Right forelimb (tissue), 1 donor: Measurements from ENCODE around the gene CKS1B.

Experiments used
- DNase-seq: peaks from one replicate; pipeline ENCODE4 v3.0.0-alpha.2; 2018

The CKS1B gene

DNA sequence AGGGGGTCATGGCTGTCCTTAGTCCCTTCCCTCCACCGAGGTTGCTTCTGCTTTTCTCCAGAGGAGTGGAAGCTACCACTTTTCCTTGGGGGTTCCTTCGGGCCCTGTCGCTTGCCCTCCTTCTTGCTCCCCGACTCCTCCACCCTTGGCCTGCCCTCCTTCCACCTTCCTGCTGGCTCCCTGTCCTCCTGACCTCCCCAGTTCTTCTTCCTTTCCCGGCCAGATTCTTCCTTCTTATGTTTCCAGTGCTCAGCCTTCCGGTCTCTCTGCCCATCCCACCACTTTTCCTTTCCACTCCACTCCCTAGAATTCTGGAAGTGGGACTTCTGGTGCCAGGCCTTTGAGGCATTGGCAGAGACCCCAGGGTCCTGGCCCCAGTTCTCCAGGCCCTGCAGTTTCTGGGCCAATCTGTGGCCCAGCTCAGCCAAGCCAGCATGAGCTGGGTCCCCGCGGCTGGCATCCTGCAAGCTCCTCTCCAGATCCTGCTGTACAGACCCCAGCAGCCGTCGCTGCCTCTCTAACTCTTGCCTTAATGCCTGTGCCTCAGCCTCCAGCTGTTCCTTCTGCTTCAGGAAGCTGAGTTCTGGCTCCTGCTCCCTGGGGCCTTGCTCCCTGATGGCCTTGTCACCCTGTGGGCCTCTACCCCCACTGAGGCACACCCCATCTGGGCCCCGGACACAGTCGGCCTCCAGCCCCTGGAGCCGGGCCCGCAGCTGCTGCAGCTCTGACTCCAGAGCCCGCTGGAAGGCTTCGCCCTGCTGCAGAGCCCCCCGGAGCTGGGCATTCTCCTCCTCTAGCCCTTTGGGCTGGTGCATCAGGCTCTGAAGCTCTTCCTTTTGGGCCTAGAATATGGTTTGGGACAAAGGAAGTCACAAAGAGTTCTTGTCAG, 28.3 kb upstream of the CKS1B start:
- DNase-seq = no peak

- no peak for DNase-seq
Observed at GRCh38 chr1:154948079-154948478, 26.4 kb upstream of the CKS1B start.

DNA sequence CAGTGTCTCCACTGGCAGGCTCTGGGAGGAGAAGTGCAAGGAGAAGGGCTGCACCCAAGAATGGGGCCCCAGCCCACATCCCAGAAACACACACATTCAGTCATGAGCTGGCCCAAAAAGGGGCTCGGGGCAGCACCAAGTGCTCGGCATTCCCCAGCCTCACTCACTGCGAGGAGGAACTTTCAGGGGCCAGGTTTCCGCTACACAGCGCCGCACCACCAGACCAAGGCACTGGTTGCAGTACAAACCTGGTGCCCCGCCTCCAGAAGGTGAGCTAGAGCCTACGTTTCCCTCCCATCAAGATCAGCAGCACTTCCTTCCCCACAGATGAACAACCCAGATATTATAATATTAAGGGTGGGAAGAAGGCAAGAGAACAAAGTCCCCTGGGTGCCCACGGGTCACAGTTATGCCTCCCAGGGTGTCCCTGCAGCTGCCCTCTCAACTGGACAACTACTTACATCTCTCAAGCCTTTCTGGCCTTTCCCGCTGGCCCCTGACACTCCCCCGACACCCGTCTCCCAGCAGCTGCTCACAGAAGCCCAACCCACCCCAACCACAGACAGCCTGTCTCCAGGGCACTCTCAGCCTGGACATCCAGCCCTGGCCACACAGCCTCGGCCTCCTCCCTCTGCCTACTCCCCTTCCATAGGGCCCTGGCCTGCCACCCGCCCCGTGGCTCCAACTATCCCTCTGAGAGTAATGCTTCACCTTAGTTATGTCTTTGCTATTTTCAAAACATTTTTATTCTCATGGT, 22.4 kb upstream of the CKS1B start:
- no peak for DNase-seq

GRCh38 chr1:154952664-154953063, 21.8 kb upstream of the CKS1B start:
- no peak for DNase-seq

- no peak for DNase-seq
Observed at GRCh38 chr1:154953611-154954038, 20.9 kb upstream of the CKS1B start.

GRCh38 chr1:154954541-154954940, 19.9 kb upstream of the CKS1B start:
- DNase-seq = no peak

- DNase-seq = no peak
Observed at GRCh38 chr1:154955039-154955717, 19.3 kb upstream of the CKS1B start.

DNA sequence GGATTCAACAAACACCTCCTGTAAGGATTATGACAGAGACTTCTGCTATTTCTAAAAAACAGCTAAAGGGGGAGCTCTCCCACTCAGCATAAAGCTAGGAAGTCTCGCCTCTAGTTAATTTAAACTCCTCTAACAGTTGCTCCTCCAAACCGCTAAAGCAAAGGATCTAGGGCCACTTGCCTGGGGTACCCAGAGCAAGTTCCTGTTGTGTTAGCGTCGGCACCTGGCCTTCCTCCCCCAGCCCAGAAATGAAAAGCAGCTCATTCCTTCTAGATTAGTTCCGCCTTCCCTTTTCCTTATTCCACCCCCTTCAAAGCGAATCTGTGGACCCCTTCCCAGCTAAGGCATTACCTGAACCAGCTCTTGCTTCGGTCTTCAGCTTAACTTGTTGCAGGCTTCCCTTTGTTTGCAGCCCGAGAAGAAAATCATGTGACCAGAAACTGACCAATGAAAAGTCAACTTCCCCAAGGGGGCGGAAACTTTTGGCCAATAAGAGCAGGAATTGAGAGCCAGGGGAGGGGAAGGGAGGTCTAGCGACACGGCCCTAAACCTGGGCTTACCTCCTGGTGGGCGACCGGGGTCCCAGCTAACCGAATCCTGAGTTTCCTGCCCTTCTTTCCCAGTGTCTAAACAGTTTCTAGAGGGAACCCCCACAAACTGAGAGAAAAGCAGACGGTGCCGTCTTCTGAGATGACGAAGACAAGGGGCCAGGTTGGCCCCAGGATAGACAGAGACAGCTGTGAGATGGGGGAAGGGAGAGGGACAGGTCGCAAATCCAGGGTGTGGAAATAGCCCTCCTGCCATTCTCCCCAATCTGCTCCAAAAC, 18.6 kb upstream of the CKS1B start, which contains the start of gene PBXIP1:
Gene PBXIP1 (minus strand): TSS at position 382 of the 826 bp plus-strand sequence. CDS start 2,378 bp downstream, outside the sequence.
- DNase-seq = peak; percentile 89

DNA sequence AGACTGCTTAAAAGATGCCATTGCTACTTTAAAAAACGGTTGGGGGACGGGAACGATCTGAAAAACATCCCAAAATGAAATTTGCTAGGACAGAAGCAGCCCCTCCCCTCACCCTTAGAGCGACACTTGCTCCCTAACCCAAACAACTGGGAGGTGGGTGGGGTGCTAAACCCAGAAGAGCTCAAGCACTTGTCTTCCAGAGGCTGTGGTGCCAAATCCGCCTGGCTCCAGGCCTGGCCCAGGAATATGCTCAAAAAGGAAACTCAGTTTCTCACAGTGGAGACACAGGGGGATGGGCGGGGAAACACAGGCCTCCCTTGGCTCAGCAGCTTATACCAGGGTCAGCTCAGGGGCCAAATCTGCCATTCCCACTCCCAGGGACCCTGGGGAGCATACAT, 17.9 kb upstream of the CKS1B start:
- DNase-seq = peak; percentile 63

GRCh38 chr1:154957091-154957657, 17.3 kb upstream of the CKS1B start:
- no peak for DNase-seq

GRCh38 chr1:154958036-154958435, 16.4 kb upstream of the CKS1B start:
- DNase-seq = no peak

GRCh38 chr1:154958681-154959425, 15.6 kb upstream of the CKS1B start:
- no peak for DNase-seq

- DNase-seq = no peak
Observed at GRCh38 chr1:154959426-154959780, 15.1 kb upstream of the CKS1B start.

DNA sequence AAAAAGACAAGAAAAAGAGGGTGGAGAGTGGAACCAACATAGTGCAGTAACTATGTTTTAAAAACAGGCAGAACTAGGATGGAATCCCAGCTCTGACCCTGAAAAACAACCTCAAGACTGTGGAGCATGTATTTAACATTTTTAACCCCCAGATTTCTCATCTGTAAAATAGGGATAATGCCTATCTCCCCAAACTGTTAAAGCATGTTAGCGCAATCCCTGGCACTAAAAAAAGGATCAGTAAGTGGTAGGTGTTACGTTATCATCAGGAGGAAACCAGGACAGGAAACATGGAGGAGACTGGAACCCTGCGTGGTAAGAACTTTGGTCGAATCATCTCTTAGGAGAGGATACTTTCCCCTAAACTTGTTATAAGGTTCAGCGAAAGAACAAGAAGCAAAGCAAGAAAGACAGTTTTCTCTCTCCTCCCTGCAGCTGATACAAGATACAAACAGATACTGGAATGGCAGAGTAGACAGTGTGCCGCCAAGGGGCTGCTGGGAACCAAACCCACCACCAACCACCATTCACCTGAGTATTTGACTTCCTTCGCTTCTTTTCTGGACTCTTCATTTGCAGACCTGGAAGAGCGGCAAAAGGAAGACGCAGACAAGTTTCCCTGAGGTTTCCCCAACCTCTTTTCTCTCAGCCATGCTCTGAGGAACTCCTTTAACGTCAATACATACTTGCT, 13.9 kb upstream of the CKS1B start:
- no peak for DNase-seq

DNA sequence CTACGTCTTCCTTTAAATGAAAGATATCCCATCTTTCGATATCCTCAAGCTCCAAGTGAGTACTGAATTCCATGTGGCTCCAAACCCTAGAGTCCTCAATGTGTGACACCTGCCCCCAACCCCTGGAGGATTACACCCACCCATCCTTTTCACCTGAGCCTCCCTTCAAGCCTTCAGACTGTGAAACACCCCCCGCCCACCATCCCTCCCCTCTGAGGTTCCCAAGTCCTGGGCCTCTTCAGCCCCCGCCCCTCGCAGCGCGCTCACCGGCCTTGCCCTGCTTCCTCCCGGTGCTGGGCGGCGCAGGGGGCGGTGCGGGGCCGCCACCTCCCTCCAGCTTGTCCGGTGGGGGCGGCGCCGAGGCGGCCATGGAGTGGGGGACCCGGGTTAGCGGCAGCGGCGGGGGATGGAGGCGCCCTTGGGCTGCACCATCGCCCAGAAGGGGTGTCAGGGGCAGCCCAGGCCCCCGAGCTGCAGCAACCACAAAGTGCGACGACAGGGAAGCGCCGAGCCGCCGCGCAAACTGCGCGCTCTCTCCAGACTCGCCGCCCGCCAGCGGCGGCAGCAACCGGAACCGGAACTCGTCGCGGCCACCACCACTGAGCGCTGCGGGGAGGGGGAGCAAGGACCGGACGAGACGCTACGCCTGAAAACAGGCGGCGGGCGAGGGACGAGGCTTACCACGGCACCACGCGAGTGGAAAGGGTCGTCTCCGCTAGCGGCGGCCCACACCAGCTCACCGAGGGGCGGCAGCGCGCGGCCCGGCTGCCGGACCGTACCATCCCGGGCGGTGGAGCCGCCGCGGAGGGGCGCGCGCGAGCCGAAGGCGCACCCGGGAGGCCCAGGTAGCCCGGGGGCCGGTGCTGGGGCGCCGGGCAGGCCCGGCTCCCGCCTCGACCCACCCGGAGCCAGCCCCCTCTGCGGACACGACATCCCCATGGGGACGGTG, 13.0 kb upstream of the CKS1B start, which contains the start of gene PYGO2:
Gene PYGO2 (minus strand): TSS at position 576 of the 949 bp plus-strand sequence. CDS start 206 bp downstream, at position 370.
- peak; percentile 92 for DNase-seq

DNA sequence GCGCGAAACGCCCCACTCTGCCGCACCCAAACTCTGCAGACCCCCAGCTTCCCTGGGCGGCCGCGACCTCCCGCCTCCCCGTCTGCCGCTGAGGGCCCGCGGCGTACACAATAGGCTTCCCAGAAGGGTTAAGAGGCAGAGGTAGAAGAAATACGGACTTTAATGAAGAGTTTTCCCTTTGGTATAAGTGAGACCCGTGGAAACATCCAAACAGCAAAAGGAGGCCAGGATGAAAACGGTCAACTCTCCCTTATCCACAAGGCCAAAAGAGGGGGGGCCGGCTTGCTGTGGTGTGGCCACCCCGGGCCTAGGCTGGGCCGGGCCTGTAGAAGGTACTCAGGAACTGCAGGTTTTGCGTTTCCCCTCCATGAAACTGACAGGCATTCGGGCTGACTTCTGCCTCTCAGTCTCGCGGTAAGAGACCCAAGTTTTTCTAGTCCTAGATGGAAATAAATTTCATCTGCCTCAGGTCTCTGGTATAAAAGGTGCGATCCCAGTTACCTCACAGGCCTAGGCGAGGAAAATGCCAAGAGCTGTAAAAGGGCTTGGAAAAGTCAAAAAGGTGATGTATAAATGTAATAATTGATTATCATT, 12.2 kb upstream of the CKS1B start:
- DNase-seq = no peak

DNA sequence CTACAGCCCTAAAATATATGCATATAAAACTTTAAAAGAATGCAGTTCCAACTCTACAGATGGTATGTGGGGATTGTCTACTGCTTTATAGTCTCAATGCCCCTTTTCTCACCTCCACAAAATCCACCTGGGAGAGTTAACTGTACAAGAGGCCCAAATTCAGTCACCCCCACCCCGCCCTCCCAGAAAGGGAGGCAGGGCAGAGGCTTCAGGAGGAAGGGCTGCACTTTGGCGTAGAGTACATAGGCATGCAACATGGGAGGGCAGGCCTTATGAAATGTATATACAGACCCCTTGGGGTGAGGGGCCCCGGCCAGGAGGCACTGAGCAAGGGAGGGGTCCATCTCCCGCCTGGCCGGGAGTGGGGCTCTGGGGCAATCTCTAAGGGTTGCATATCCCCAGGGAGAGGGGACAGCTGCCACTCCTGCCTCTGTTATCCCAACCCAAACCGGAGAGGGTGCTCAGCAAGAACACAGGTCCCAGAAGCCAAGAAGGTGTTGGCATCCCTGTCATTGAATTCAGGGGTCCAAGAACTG, 11.6 kb upstream of the CKS1B start:
- no peak for DNase-seq

GRCh38 chr1:154963643-154964042, 10.8 kb upstream of the CKS1B start:
- no peak for DNase-seq

DNA sequence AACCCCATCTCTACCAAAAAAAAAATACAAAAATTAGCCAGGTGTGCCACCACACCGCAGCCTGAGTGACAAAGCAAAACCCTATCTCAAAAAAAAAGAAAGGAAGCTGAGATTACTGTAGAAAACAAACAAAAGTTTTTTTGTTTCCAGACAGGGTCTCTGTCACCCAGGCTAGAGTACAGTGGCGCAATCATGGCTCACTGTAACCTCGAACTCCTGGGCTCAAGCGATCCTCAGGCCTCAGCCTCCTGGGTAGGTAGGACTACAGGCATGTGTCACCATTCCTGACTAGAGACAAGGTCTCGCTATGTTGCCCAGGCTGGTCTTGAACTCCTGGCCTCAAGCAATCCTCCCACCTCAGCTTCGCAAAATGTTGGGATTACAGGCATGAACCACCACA, 10.1 kb upstream of the CKS1B start:
- no peak for DNase-seq
